HCT116 (cell line): ENCODE measurements around the gene NFXL1. TPM values are rescaled to one million over a fixed set of nuclear protein-coding genes. Genes with fewer than 3 reads are reported as not detected.

ENCODE experiments used
- ATAC-seq: fragments of 200-7000 bp; cut with Tn5 transposase; 2 replicates; pipeline ENCODE4 v1.9.1; 2020; ENCODE audit warnings: mild to moderate bottlenecking, moderate library complexity
- BruUV-seq: library from RNA; stranded (reverse); fragments of 400-500 nt; replicated peaks from 2 replicates; lab custom pipeline; 2021; lab: Mats Ljungman, UMichigan
- CTCF ChIA-PET: fragments of 300-600 bp; sonication (Branson Sonifier 250); formaldehyde crosslinking; loops from one replicate; lab custom pipeline; 2021; ENCODE audit warnings: antibody characterized with exemption; lab: Charles Lee
- POLR2A ChIA-PET: fragments of 300-600, 350-600 bp; sonication (Branson Sonifier 250); formaldehyde crosslinking; loops from one replicate; lab custom pipeline; 2021; ENCODE audit warnings: antibody characterized with exemption; lab: Charles Lee
- RAD21 ChIA-PET, 2 experiments: fragments of 300-600 bp; sonication (Branson Sonifier 250); formaldehyde crosslinking; loops; one replicate each; lab custom pipeline; 2023; ENCODE audit warnings: low total read pairs in 2 of 2; ENCODE audit not compliant: uncharacterized antibody in 2 of 2, unreplicated experiment in 2 of 2, low non-redundant PET in 1 of 2; lab: Charles Lee
- DNase-seq: peaks from one replicate; pipeline ENCODE4 v3.0.0-alpha.2; 2010; ENCODE audit warnings: low read depth, low spot score
- H2AFZ ChIP-seq: fragments of 200-600 bp; shearing (Covaris generic), sonication (generic); 2 replicates; pipeline ENCODE4 v1.6.1; 2017; ENCODE audit warnings: low read depth, mixed run types, mixed read lengths, antibody characterized with exemption, low read length; ENCODE audit not compliant: poor library complexity, severe bottlenecking
- H3K27ac ChIP-seq: 2 replicates; pipeline ENCODE4 v1.5.1; 2012; ENCODE audit warnings: low read depth, low read length
- H3K27me3 ChIP-seq: fragments of 200-600 bp; sonication (generic); 2 replicates; pipeline ENCODE4 v1.6.1; 2016; ENCODE audit warnings: mixed run types, low read length, mixed read lengths; ENCODE audit not compliant: insufficient read depth
- H3K36me3 ChIP-seq, 2 experiments: fragments of 200-500 bp in 1 of 2; fragments of 200-600 bp in 1 of 2; sonication (Bioruptor generic) in 1 of 2; sonication (generic) in 1 of 2; 2 replicates each; pipeline versions ENCODE4 v1.5.1 to v1.6.1; 2014 to 2016; ENCODE audit warnings: low read length in 2 of 2, inconsistent platforms in 1 of 2, mixed read lengths in 1 of 2, mixed run types in 1 of 2; ENCODE audit not compliant: insufficient read depth in 2 of 2, control insufficient read depth in 1 of 2
- H3K4me1 ChIP-seq, 2 experiments: fragments of 200-600 bp in 1 of 2; sonication (generic) in 1 of 2; 2 replicates each; pipeline versions ENCODE4 v1.5.1 to v1.6.1; 2012 to 2017; ENCODE audit warnings: low read length in 2 of 2, inconsistent platforms in 1 of 2, mild to moderate bottlenecking in 1 of 2, mixed read lengths in 1 of 2, mixed run types in 1 of 2, moderate library complexity in 1 of 2; ENCODE audit not compliant: insufficient read depth in 2 of 2, control insufficient read depth in 1 of 2
- H3K4me2 ChIP-seq: fragments of 200-600 bp; sonication (generic); 2 replicates; pipeline ENCODE4 v1.6.1; 2017; ENCODE audit warnings: mixed run types, low read length, mixed read lengths
- H3K4me3 ChIP-seq, 2 experiments: fragments of 200-600 bp in 1 of 2; sonication (generic) in 1 of 2; replicated peaks in 1 of 2; 2 replicates each; pipeline ENCODE4 v1.5.1; 2011 to 2016; ENCODE audit warnings: low read length in 2 of 2, control low read depth in 1 of 2, low read depth in 1 of 2, mild to moderate bottlenecking in 1 of 2, mixed read lengths in 1 of 2, mixed run types in 1 of 2
- H3K79me2 ChIP-seq: fragments of 200-600 bp; sonication (generic); 2 replicates; pipeline ENCODE4 v1.6.1; 2017; ENCODE audit warnings: mild to moderate bottlenecking, mixed run types, low read length, moderate library complexity, mixed read lengths; ENCODE audit not compliant: insufficient read depth
- H3K9ac ChIP-seq: fragments of 200-600 bp; sonication (generic); 2 replicates; pipeline ENCODE4 v1.6.1; 2016; ENCODE audit warnings: low read length, mixed read lengths
- H3K9me2 ChIP-seq: fragments of 200-600 bp; sonication (generic), shearing (Covaris generic); 2 replicates; pipeline ENCODE4 v1.6.1; 2017; ENCODE audit warnings: mixed run types, mild to moderate bottlenecking, moderate library complexity; ENCODE audit not compliant: insufficient read depth
- H3K9me3 ChIP-seq, 2 experiments: fragments of 200-500 bp in 1 of 2; fragments of 200-600 bp in 1 of 2; sonication (Bioruptor generic) in 1 of 2; sonication (generic) in 1 of 2; 2 replicates each; pipeline ENCODE4 v1.6.1; 2014 to 2017; ENCODE audit warnings: low read length in 2 of 2, mixed read lengths in 2 of 2, inconsistent platforms in 1 of 2, low read depth in 1 of 2, mild to moderate bottlenecking in 1 of 2, mixed run types in 1 of 2, moderate library complexity in 1 of 2; ENCODE audit not compliant: control insufficient read depth in 1 of 2, insufficient read depth in 1 of 2
- H4K20me1 ChIP-seq: fragments of 200-600 bp; sonication (generic), shearing (Covaris generic); 2 replicates; pipeline ENCODE4 v1.6.1; 2017; ENCODE audit warnings: mixed run types, mild to moderate bottlenecking, moderate library complexity; ENCODE audit not compliant: insufficient read depth
- CEBPB ChIP-seq: IDR thresholded peaks from 2 replicates; pipeline ENCODE4 v1.6.1; 2012; ENCODE audit warnings: low read depth
- EGR1 ChIP-seq: IDR thresholded peaks from 2 replicates; pipeline ENCODE4 v1.6.1; 2012; ENCODE audit warnings: low read depth
- EZH2 ChIP-seq: fragments of 200-600 bp; sonication (generic); IDR thresholded peaks from 2 replicates; pipeline ENCODE4 v1.6.1; 2017; ENCODE audit warnings: antibody characterized with exemption, mixed run types
- FOSL1 ChIP-seq: IDR thresholded peaks from 2 replicates; pipeline ENCODE4 v1.6.1; 2012; ENCODE audit warnings: low read depth
- MAX ChIP-seq: IDR thresholded peaks from 2 replicates; pipeline ENCODE4 v1.6.1; 2012
- POLR2A ChIP-seq: IDR thresholded peaks from 2 replicates; pipeline ENCODE4 v1.7.0; 2011; ENCODE audit warnings: borderline replicate concordance; ENCODE audit not compliant: insufficient read depth, insufficient read length; ENCODE audit errors: extremely low read depth
- RAD21 ChIP-seq: IDR thresholded peaks from 2 replicates; pipeline ENCODE4 v1.6.1; 2012; ENCODE audit warnings: low read depth, mild to moderate bottlenecking
- REST ChIP-seq: IDR thresholded peaks from 2 replicates; pipeline ENCODE4 v1.6.1; 2012; ENCODE audit warnings: low read depth
- SIN3A ChIP-seq: IDR thresholded peaks from 2 replicates; pipeline ENCODE4 v1.6.1; 2012; ENCODE audit warnings: low read depth
- SP1 ChIP-seq: IDR thresholded peaks from 2 replicates; pipeline ENCODE4 v1.6.1; 2012; ENCODE audit warnings: low read depth
- YY1 ChIP-seq: IDR thresholded peaks from 2 replicates; pipeline ENCODE4 v1.6.1; 2011; ENCODE audit warnings: low read length, low read depth, moderate library complexity, mild to moderate bottlenecking; ENCODE audit not compliant: insufficient replicate concordance; ENCODE audit errors: extremely low read depth
- ZBTB33 ChIP-seq: IDR thresholded peaks from 2 replicates; pipeline ENCODE4 v1.6.1; 2011; ENCODE audit warnings: mild to moderate bottlenecking, low read length, moderate library complexity; ENCODE audit not compliant: insufficient replicate concordance; ENCODE audit errors: extremely low read depth
- ZFX ChIP-seq: fragments of 450-650 bp; IDR thresholded peaks from 2 replicates; pipeline ENCODE4 v1.6.1; 2017
- intact Hi-C: fragments of 100-400 bp; cut with micrococcal nuclease; formaldehyde crosslinking; loops from 2 replicates; pipeline ENCODE4 v1.10.0; 2022
- total RNA-seq: library from RNA; stranded (reverse); gene quantifications from one replicate; pipeline ENCODE4 v1.2.1, GENCODE V29; 2021; ENCODE audit not compliant: unreplicated experiment
- TF ChIP-seq, protein P1 (sequence below), 3 experiments: fragments of 200-600 bp in 1 of 3; sonication (generic) in 1 of 3; IDR thresholded peaks in 2 of 3; conservative IDR thresholded peaks in 1 of 3; 2 replicates each; pipeline ENCODE4 v1.5.1; 2012 to 2017; ENCODE audit warnings: low read depth in 2 of 3, low read length in 2 of 3, antibody characterized with exemption in 1 of 3, borderline replicate concordance in 1 of 3, control low read depth in 1 of 3, mild to moderate bottlenecking in 1 of 3, mixed read lengths in 1 of 3, mixed run types in 1 of 3, moderate library complexity in 1 of 3; ENCODE audit not compliant: insufficient read depth in 1 of 3

The NFXL1 gene
- total RNA-seq, 1 experiment from 2014 or later, result 26.8 TPM

GRCh38 chr4:47913861-47914219 is 543 bp downstream of the NFXL1 start:
- ChIA-PET POLR2A (interaction anchor here (0.9 to 1.4 kb wide), 2 partner anchors 10 to 13 kb away, joined by 4 to 5 read pairs; no protein-coding TSS in a partner anchor), RAD21 (no interaction called here), CTCF (no interaction called here)
- H3K4me2 ChIP-seq, result peak overlapping the region; percentile 78
- peaks cover 52% of the 10 kb centered on the region for H3K79me2 ChIP-seq
- H3K27ac ChIP-seq, result peak overlapping the region; percentile 76
- no peak for DNase-seq
- peak overlapping the region; percentile 88 to 89 for H3K4me3 ChIP-seq
- H2AFZ ChIP-seq, result peak overlapping the region; percentile 40
- ATAC-seq, result peak; percentile 33
- H3K36me3 ChIP-seq, result peaks cover 5 to 11% of the 10 kb centered on the region in 2 experiments; a peak in 3 of 4 replicates
- no peaks in the 10 kb centered on the region for H3K9me3 ChIP-seq
- no peaks in the 10 kb centered on the region for H3K9me2 ChIP-seq
- TF ChIP-seq, protein P1, sequence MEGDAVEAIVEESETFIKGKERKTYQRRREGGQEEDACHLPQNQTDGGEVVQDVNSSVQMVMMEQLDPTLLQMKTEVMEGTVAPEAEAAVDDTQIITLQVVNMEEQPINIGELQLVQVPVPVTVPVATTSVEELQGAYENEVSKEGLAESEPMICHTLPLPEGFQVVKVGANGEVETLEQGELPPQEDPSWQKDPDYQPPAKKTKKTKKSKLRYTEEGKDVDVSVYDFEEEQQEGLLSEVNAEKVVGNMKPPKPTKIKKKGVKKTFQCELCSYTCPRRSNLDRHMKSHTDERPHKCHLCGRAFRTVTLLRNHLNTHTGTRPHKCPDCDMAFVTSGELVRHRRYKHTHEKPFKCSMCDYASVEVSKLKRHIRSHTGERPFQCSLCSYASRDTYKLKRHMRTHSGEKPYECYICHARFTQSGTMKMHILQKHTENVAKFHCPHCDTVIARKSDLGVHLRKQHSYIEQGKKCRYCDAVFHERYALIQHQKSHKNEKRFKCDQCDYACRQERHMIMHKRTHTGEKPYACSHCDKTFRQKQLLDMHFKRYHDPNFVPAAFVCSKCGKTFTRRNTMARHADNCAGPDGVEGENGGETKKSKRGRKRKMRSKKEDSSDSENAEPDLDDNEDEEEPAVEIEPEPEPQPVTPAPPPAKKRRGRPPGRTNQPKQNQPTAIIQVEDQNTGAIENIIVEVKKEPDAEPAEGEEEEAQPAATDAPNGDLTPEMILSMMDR (IDR thresholded peaks at IDR 0.05 in 2 of 3, conservative IDR thresholded peaks at IDR 0.05 in 1 of 3; ENCODE audit: borderline replicate concordance in 1 of 3, insufficient read depth in 1 of 3, low read depth in 2 of 3, low read length in 2 of 3), result no peak
- no peak for TF ChIP-seq POLR2A
- no peak for TF ChIP-seq YY1
- TF ChIP-seq ZFX, result no peak
- peak; percentile 55; the same call in 1 of the 2 replicates for TF ChIP-seq MAX
- no peak for TF ChIP-seq EZH2
- no peak for TF ChIP-seq SIN3A
- TF ChIP-seq REST, result no peak
- no peak for TF ChIP-seq FOSL1
- TF ChIP-seq SP1, result no peak
- no peak for TF ChIP-seq RAD21
- peak; percentile 20; the same call in 1 of the 2 replicates for TF ChIP-seq EGR1
- no peak for TF ChIP-seq CEBPB
- TF ChIP-seq ZBTB33, result no peak
- BruUV-seq, result no TSS peak
- intact Hi-C loops, result no loop called here
- peak overlapping the region; percentile 96 for H3K9ac ChIP-seq
- peaks cover 6% of the 10 kb centered on the region; the same call in 1 of the 2 replicates for H4K20me1 ChIP-seq
- no peaks in the 10 kb centered on the region for H3K27me3 ChIP-seq
- peaks cover 0 to 10% of the 10 kb centered on the region in 2 experiments; a peak in 3 of 4 replicates for H3K4me1 ChIP-seq
